Caco-2 (cell line): ENCODE results near the gene SKAP2. TPM values are rescaled to one million over a fixed set of nuclear protein-coding genes. Genes with fewer than 3 reads are reported as not detected.

ENCODE experiments used
- BruUV-seq: library from RNA; stranded (reverse); fragments of 400-500 nt; replicated peaks from 2 replicates; lab custom pipeline; 2021; lab: Mats Ljungman, UMichigan
- CTCF ChIA-PET: fragments of 300-600 bp; sonication (Branson Sonifier 250); formaldehyde crosslinking; loops from one replicate; lab custom pipeline; 2022; ENCODE audit warnings: antibody characterized with exemption; lab: Charles Lee
- POLR2A ChIA-PET: fragments of 300-600 bp; sonication (Branson Sonifier 250); formaldehyde crosslinking; loops from one replicate; lab custom pipeline; 2022; ENCODE audit warnings: antibody characterized with exemption; lab: Charles Lee
- DNase-seq, 2 experiments: peaks; one replicate each; pipeline versions ENCODE4 v3.0.0 to v3.0.0-alpha.2; 2020 to 2022
- H3K27me3 ChIP-seq: replicated peaks from 2 replicates; pipeline ENCODE4 v1.6.0; 2011; ENCODE audit warnings: low read length; ENCODE audit not compliant: control insufficient read depth, insufficient read depth
- H3K36me3 ChIP-seq: 2 replicates; pipeline ENCODE4 v1.5.1; 2011; ENCODE audit warnings: low read length; ENCODE audit not compliant: control insufficient read depth, insufficient read depth
- H3K4me1 ChIP-seq: fragments of 250-450 bp; sonication (Bioruptor Pico); 2 replicates; pipeline ENCODE4 v1.5.1; 2020; ENCODE audit warnings: mild to moderate bottlenecking
- H3K4me3 ChIP-seq: 2 replicates; pipeline ENCODE4 v1.5.1; 2011; ENCODE audit warnings: low read depth, mild to moderate bottlenecking, control low read depth, low read length
- H3K9me3 ChIP-seq: fragments of 250-450 bp; sonication (Bioruptor Pico); 2 replicates; pipeline ENCODE4 v1.5.1; 2020; ENCODE audit warnings: mild to moderate bottlenecking, moderate library complexity
- H3K27ac Mint-ChIP-seq: one replicate; pipeline ENCODE4 v1.8.0; 2022; ENCODE audit warnings: mixed read lengths; ENCODE audit not compliant: unreplicated experiment
- H3K27me3 Mint-ChIP-seq: one replicate; pipeline ENCODE4 v1.8.0; 2022; ENCODE audit warnings: mixed read lengths; ENCODE audit not compliant: insufficient read depth, unreplicated experiment
- H3K36me3 Mint-ChIP-seq: one replicate; pipeline ENCODE4 v1.8.0; 2022; ENCODE audit warnings: mild to moderate bottlenecking, mixed read lengths; ENCODE audit not compliant: insufficient read depth, unreplicated experiment
- H3K4me1 Mint-ChIP-seq: one replicate; pipeline ENCODE4 v1.8.0; 2022; ENCODE audit warnings: low read depth, mixed read lengths; ENCODE audit not compliant: unreplicated experiment
- H3K4me3 Mint-ChIP-seq: one replicate; pipeline ENCODE4 v1.8.0; 2022; ENCODE audit warnings: mild to moderate bottlenecking, moderate library complexity, mixed read lengths; ENCODE audit not compliant: unreplicated experiment
- H3K9me3 Mint-ChIP-seq: one replicate; pipeline ENCODE4 v1.8.0; 2022; ENCODE audit warnings: mixed read lengths; ENCODE audit not compliant: unreplicated experiment
- CTCF ChIP-seq, 2 experiments: fragments of 200-600 bp in 1 of 2; IDR thresholded peaks; 1 replicate in 1 of 2; 2 replicates in 1 of 2; pipeline versions ENCODE4 v1.5.1 to v1.8.0; 2011 to 2022; ENCODE audit warnings: antibody characterized with exemption in 1 of 2, control low read depth in 1 of 2, inconsistent platforms in 1 of 2, low read depth in 1 of 2, low read length in 1 of 2, mild to moderate bottlenecking in 1 of 2, moderate library complexity in 1 of 2; ENCODE audit not compliant: insufficient read depth in 1 of 2, severe bottlenecking in 1 of 2, unreplicated experiment in 1 of 2
- intact Hi-C: fragments of 100-400 bp; cut with micrococcal nuclease; formaldehyde crosslinking; loops from one replicate; pipeline ENCODE4 v1.10.0; 2022; ENCODE audit not compliant: unreplicated experiment
- total RNA-seq: library from RNA; stranded (reverse); gene quantifications from 2 replicates; pipeline ENCODE4 v1.2.3, GENCODE V29; 2022

SKAP2 gene
- total RNA-seq, 1 experiment from 2014 or later, result 36.2 TPM

- Histone ChIP-seq H3K4me1 (no peaks in the 10 kb centered on the region), H3K9me3 (no peaks in the 10 kb centered on the region), H3K36me3 (no peaks in the 10 kb centered on the region), H3K4me3 (no peak overlapping the region), H3K27me3 (no peaks in the 10 kb centered on the region)
- no TSS peak for BruUV-seq
- Mint-ChIP-seq H3K4me1 (no peaks in the 10 kb centered on the region), H3K27ac (no peak overlapping the region), H3K9me3 (no peaks in the 10 kb centered on the region), H3K4me3 (no peak overlapping the region), H3K27me3 (no peaks in the 10 kb centered on the region), H3K36me3 (no peaks in the 10 kb centered on the region)
- POLR2A ChIA-PET, result no interaction called here
- TF ChIP-seq CTCF (IDR thresholded peaks at IDR 0.05; ENCODE audit: insufficient read depth in 1 of 2, low read depth in 1 of 2, low read length in 1 of 2, severe bottlenecking in 1 of 2, unreplicated experiment in 1 of 2), result no peak
- CTCF ChIA-PET, result no interaction called here
- intact Hi-C loops, result no loop called here
- no peak for DNase-seq
Measured at GRCh38 chr7:26779978-26780595, 84.3 kb downstream of the SKAP2 start.

- Histone ChIP-seq H3K27me3 (no peaks in the 10 kb centered on the region), H3K36me3 (no peaks in the 10 kb centered on the region), H3K4me3 (no peak overlapping the region), H3K9me3 (no peaks in the 10 kb centered on the region), H3K4me1 (no peaks in the 10 kb centered on the region)
- BruUV-seq, result no TSS peak
- no peak overlapping the region for H3K27ac Mint-ChIP-seq
- no peaks in the 10 kb centered on the region for H3K4me1 Mint-ChIP-seq
- H3K27me3 Mint-ChIP-seq, result no peaks in the 10 kb centered on the region
- no peak for DNase-seq
- intact Hi-C loops, result no loop called here
- H3K36me3 Mint-ChIP-seq, result no peaks in the 10 kb centered on the region
- ChIA-PET CTCF (interaction anchor here (0.6 kb wide), 2 partner anchors 56 to 79 kb away, joined by 4 to 8 read pairs; no protein-coding TSS in a partner anchor), POLR2A (no interaction called here)
- H3K4me3 Mint-ChIP-seq, result no peak overlapping the region
- H3K9me3 Mint-ChIP-seq, result no peaks in the 10 kb centered on the region
- no peak for TF ChIP-seq CTCF (IDR thresholded peaks at IDR 0.05; ENCODE audit: insufficient read depth in 1 of 2, low read depth in 1 of 2, low read length in 1 of 2, severe bottlenecking in 1 of 2, unreplicated experiment in 1 of 2)
Measured at GRCh38 chr7:26777385-26777784, 87.0 kb downstream of the SKAP2 start.

GRCh38 chr7:26760501-26760900 is 103.9 kb downstream of the SKAP2 start:
- no peaks in the 10 kb centered on the region for H3K36me3 Mint-ChIP-seq
- no peak overlapping the region for H3K27ac Mint-ChIP-seq
- H3K27me3 Mint-ChIP-seq, result no peaks in the 10 kb centered on the region
- TF ChIP-seq CTCF (IDR thresholded peaks at IDR 0.05; ENCODE audit: insufficient read depth in 1 of 2, low read depth in 1 of 2, low read length in 1 of 2, severe bottlenecking in 1 of 2, unreplicated experiment in 1 of 2), result no peak
- H3K9me3 Mint-ChIP-seq, result no peaks in the 10 kb centered on the region
- DNase-seq, result no peak
- ChIA-PET POLR2A (no interaction called here), CTCF (no interaction called here)
- intact Hi-C loops, result no loop called here
- Histone ChIP-seq H3K4me1 (no peaks in the 10 kb centered on the region), H3K36me3 (no peaks in the 10 kb centered on the region), H3K9me3 (no peaks in the 10 kb centered on the region), H3K27me3 (no peaks in the 10 kb centered on the region), H3K4me3 (no peak overlapping the region)
- no peak overlapping the region for H3K4me3 Mint-ChIP-seq
- no TSS peak for BruUV-seq
- H3K4me1 Mint-ChIP-seq, result no peaks in the 10 kb centered on the region
